Endodermal cell (in vitro differentiated cells): ENCODE measurements around the gene IRF7. TPM values are rescaled to one million over a fixed set of nuclear protein-coding genes. Genes with fewer than 3 reads are reported as not detected.

Experiments used
- DNase-seq: peaks from one replicate; pipeline ENCODE4 v3.0.0-alpha.2; 2017
- H3K27ac ChIP-seq: 2 replicates; pipeline ENCODE4 v1.5.1; 2013; ENCODE audit warnings: mild to moderate bottlenecking, low read depth, low read length, moderate library complexity
- H3K27me3 ChIP-seq: 2 replicates; pipeline ENCODE4 v1.6.1; 2013; ENCODE audit warnings: mild to moderate bottlenecking, low read length, moderate library complexity; ENCODE audit not compliant: insufficient read depth, control insufficient read depth, poor library complexity, severe bottlenecking
- H3K36me3 ChIP-seq: 2 replicates; pipeline ENCODE4 v1.7.0; 2013; ENCODE audit warnings: mild to moderate bottlenecking, low read length, moderate library complexity; ENCODE audit not compliant: control insufficient read depth, insufficient read depth
- H3K4me1 ChIP-seq: one replicate; pipeline ENCODE4 v1.7.0; 2013; ENCODE audit warnings: low read length; ENCODE audit not compliant: control insufficient read depth, insufficient read depth
- H3K4me3 ChIP-seq: 2 replicates; pipeline ENCODE4 v1.5.1; 2013; ENCODE audit warnings: mild to moderate bottlenecking, low read length, moderate library complexity
- H3K9ac ChIP-seq: 2 replicates; pipeline ENCODE4 v1.6.1; 2013; ENCODE audit warnings: mild to moderate bottlenecking, low read length, moderate library complexity; ENCODE audit not compliant: poor library complexity, severe bottlenecking; ENCODE audit errors: extremely low read depth
- H3K9me3 ChIP-seq: 2 replicates; pipeline ENCODE4 v1.6.1; 2013; ENCODE audit warnings: mild to moderate bottlenecking, low read length, moderate library complexity; ENCODE audit not compliant: control insufficient read depth
- H3K27ac Mint-ChIP-seq: 2 replicates; pipeline ENCODE4 v1.8.0; 2020; ENCODE audit warnings: mixed read lengths
- H3K27me3 Mint-ChIP-seq: 2 replicates; pipeline ENCODE4 v1.8.0; 2021; ENCODE audit warnings: mild to moderate bottlenecking, mixed read lengths; ENCODE audit not compliant: insufficient read depth
- H3K36me3 Mint-ChIP-seq: 2 replicates; pipeline ENCODE4 v1.8.0; 2020; ENCODE audit warnings: low read depth, mixed read lengths
- H3K4me1 Mint-ChIP-seq: 2 replicates; pipeline ENCODE4 v1.8.0; 2020; ENCODE audit warnings: mixed read lengths
- H3K4me3 Mint-ChIP-seq: 2 replicates; pipeline ENCODE4 v1.8.0; 2020; ENCODE audit warnings: mild to moderate bottlenecking, moderate library complexity, mixed read lengths
- H3K9me3 Mint-ChIP-seq: 2 replicates; pipeline ENCODE4 v1.8.0; 2020; ENCODE audit warnings: mild to moderate bottlenecking, mixed read lengths
- WGBS, 2 experiments: methylation state at CpG; one replicate each; pipeline versions ENCODE4 v1.1.5 to v1.1.7; 2013; ENCODE audit warnings: missing lambda C conversion rate in 2 of 2, mixed read lengths in 1 of 2; ENCODE audit not compliant: insufficient coverage in 1 of 2, insufficient read length in 1 of 2; 5-methylcytosine and 5-hydroxymethylcytosine counted together
- total RNA-seq, 2 donors: library from RNA; stranded (reverse); fragmentation: NEBNext Ultra II Directional in 1 of 2; extraction: Animal tissue kit (Norgen Biotek cat#: 25700) in 1 of 2; gene quantifications; 2 replicates in 1 of 2; 3 replicates in 1 of 2; pipeline ENCODE4 v1.2.1, GENCODE V29; 2021
- TF ChIP-seq, protein P1 (sequence below): fragments of 200-600 bp; sonication (generic); conservative IDR thresholded peaks from 2 replicates; pipeline ENCODE4 v1.5.0; 2021; ENCODE audit warnings: antibody characterized with exemption, mild to moderate bottlenecking

IRF7 gene
- total RNA-seq, 2 donors from 2014 or later, result 9.3 to 16.8 TPM

DNA sequence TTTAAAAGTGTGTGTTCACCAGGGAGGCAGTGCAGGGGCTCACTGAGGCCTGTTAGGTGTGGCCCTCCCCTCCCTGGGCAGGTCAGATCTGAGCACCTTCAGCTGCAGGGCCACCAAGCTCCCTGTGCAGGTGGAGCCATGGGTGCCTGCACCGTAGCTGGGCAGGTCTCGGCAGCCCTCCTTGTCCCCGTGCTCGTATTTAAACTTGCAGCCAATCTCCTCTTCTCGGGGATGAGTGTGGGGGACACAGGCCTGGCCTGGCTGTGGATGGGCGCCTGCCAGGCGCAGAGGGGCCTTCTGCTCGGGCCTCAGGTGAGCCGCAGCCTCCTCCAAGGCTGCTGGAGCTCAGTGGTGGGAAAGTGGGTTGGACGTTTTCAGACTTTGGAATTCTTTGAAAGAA, 20.4 kb downstream of the IRF7 start:
- Histone ChIP-seq H3K36me3 (peaks cover 69% of the 10 kb centered on the region), H3K27ac (no peak overlapping the region), H3K27me3 (no peaks in the 10 kb centered on the region), H3K9ac (no peak overlapping the region), H3K9me3 (no peaks in the 10 kb centered on the region), H3K4me3 (no peak overlapping the region), H3K4me1 (no peaks in the 10 kb centered on the region)
- TF ChIP-seq, protein P1, sequence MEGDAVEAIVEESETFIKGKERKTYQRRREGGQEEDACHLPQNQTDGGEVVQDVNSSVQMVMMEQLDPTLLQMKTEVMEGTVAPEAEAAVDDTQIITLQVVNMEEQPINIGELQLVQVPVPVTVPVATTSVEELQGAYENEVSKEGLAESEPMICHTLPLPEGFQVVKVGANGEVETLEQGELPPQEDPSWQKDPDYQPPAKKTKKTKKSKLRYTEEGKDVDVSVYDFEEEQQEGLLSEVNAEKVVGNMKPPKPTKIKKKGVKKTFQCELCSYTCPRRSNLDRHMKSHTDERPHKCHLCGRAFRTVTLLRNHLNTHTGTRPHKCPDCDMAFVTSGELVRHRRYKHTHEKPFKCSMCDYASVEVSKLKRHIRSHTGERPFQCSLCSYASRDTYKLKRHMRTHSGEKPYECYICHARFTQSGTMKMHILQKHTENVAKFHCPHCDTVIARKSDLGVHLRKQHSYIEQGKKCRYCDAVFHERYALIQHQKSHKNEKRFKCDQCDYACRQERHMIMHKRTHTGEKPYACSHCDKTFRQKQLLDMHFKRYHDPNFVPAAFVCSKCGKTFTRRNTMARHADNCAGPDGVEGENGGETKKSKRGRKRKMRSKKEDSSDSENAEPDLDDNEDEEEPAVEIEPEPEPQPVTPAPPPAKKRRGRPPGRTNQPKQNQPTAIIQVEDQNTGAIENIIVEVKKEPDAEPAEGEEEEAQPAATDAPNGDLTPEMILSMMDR, result no peak
- 89 to 98% methylated on average over 3 to 10 of the region's 10 CpGs for WGBS, 2 experiments
- DNase-seq, result no peak
- H3K27ac Mint-ChIP-seq, result no peak overlapping the region
- peaks cover 67% of the 10 kb centered on the region for H3K36me3 Mint-ChIP-seq
- H3K27me3 Mint-ChIP-seq, result no peaks in the 10 kb centered on the region
- H3K4me3 Mint-ChIP-seq, result no peak overlapping the region
- H3K4me1 Mint-ChIP-seq, result no peaks in the 10 kb centered on the region
- H3K9me3 Mint-ChIP-seq, result no peaks in the 10 kb centered on the region

DNA sequence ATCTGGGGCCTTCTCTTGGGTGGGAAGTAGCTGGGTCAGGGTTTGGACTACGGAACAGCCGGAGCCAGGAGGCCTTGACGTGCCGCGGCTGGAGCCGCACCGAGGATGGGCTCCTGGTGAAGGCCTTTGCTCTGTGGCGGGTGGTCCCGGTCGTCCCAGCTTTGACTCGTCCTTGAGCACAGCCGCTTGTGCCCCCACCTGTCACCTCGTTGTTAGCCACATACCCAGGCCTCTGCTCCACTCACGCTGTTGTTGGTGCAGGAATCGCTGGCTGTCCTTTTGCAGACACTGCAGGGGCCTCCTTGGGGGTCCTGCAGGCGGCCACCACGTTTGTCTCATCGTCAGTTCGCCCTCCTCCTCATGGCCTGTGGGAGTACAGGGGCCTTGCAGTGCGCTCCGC, 22.4 kb downstream of the IRF7 start:
- Mint-ChIP-seq H3K4me3 (no peak overlapping the region), H3K4me1 (no peaks in the 10 kb centered on the region), H3K36me3 (peaks cover 71% of the 10 kb centered on the region), H3K27me3 (no peaks in the 10 kb centered on the region), H3K9me3 (no peaks in the 10 kb centered on the region), H3K27ac (peak overlapping the region; percentile 9)
- Histone ChIP-seq H3K9ac (no peak overlapping the region), H3K27ac (no peak overlapping the region), H3K4me3 (no peak overlapping the region), H3K27me3 (no peaks in the 10 kb centered on the region), H3K4me1 (no peaks in the 10 kb centered on the region), H3K9me3 (no peaks in the 10 kb centered on the region), H3K36me3 (peaks cover 71% of the 10 kb centered on the region)
- 94 to 96% methylated on average over 19 to 21 of the region's 21 CpGs for WGBS, 2 experiments
- TF ChIP-seq, protein P1, result no peak
- no peak for DNase-seq

DNA sequence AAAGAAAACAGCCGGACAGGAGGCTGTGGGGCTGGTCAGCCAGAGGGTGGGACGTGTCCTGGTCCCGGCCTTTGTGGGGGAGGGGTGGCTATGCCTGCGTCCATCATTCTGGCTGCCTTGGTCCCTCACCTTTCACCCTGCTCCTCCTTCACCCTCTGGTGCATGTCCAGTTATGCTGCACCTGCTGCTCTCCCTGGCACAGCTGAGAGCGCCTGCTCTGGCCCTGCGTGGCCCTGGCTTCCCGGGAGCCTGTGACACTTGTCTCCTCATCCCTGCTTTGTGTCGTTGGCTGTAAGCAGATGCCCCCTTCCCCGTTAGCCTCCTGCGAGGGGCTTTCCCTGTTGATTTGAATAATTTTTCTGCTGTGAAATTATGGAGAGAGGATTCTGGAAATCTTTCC, 22.8 kb downstream of the IRF7 start:
- Histone ChIP-seq H3K9me3 (no peaks in the 10 kb centered on the region), H3K36me3 (peaks cover 75% of the 10 kb centered on the region), H3K27me3 (no peaks in the 10 kb centered on the region), H3K4me3 (no peak overlapping the region), H3K27ac (no peak overlapping the region), H3K4me1 (no peaks in the 10 kb centered on the region), H3K9ac (no peak overlapping the region)
- H3K4me1 Mint-ChIP-seq, result no peaks in the 10 kb centered on the region
- 87 to 96% methylated on average over 6 to 10 of the region's 10 CpGs for WGBS, 2 experiments
- H3K4me3 Mint-ChIP-seq, result no peak overlapping the region
- TF ChIP-seq, protein P1, result no peak
- peaks cover 72% of the 10 kb centered on the region for H3K36me3 Mint-ChIP-seq
- no peaks in the 10 kb centered on the region for H3K27me3 Mint-ChIP-seq
- H3K27ac Mint-ChIP-seq, result peak overlapping the region; percentile 9
- DNase-seq, result no peak
- H3K9me3 Mint-ChIP-seq, result no peaks in the 10 kb centered on the region
